ENCODE measurements around the gene DGUOK.
A peak's percentile ranks its signal among the peaks of the same experiment; 100 is the strongest.

The DGUOK gene

GRCh38 chr2:73979686-73980085, 53.0 kb downstream of the DGUOK start:
- peak in 1 of 2 experiments; percentile 46 for DNase-seq (ENCODE audit: low read depth in 2 of 2)

- no peak for DNase-seq (ENCODE audit: low read depth in 2 of 2)
Measured at GRCh38 chr2:73980566-73980965, 53.9 kb downstream of the DGUOK start.

- DNase-seq (ENCODE audit: low read depth in 2 of 2), result no peak
Measured at GRCh38 chr2:73981081-73982001, 54.7 kb downstream of the DGUOK start.

GRCh38 chr2:73982140-73982617, 55.5 kb downstream of the DGUOK start:
- DNase-seq (ENCODE audit: low read depth in 2 of 2), result no peak

GRCh38 chr2:73983322-73984202, 56.9 kb downstream of the DGUOK start:
- DNase-seq (ENCODE audit: low read depth in 2 of 2), result no peak

- no peak for DNase-seq (ENCODE audit: low read depth in 2 of 2)
Measured at GRCh38 chr2:73984203-73984921, 57.7 kb downstream of the DGUOK start, which contains the start of gene TET3. TET3 (plus strand) TSS chr2:73984910; CDS start chr2:73986404, 1,494 bp downstream.

GRCh38 chr2:73984922-73985307, 58.2 kb downstream of the DGUOK start:
- DNase-seq (ENCODE audit: low read depth in 2 of 2), result no peak

- DNase-seq (ENCODE audit: low read depth in 2 of 2), result no peak
Measured at GRCh38 chr2:73985308-73986084, 58.8 kb downstream of the DGUOK start.

GRCh38 chr2:73986085-73986681, 59.5 kb downstream of the DGUOK start:
- no peak for DNase-seq (ENCODE audit: low read depth in 2 of 2)

- no peak for DNase-seq (ENCODE audit: low read depth in 2 of 2)
Measured at GRCh38 chr2:73987109-73987947, 60.6 kb downstream of the DGUOK start.

- no peak for DNase-seq (ENCODE audit: low read depth in 2 of 2)
Measured at GRCh38 chr2:73987948-73988700, 61.4 kb downstream of the DGUOK start.

GRCh38 chr2:73989972-73990371, 63.3 kb downstream of the DGUOK start:
- no peak for DNase-seq (ENCODE audit: low read depth in 2 of 2)

GRCh38 chr2:73990531-73990930, 63.9 kb downstream of the DGUOK start:
- no peak for DNase-seq (ENCODE audit: low read depth in 2 of 2)

GRCh38 chr2:73992036-73992435, 65.4 kb downstream of the DGUOK start:
- no peak for DNase-seq (ENCODE audit: low read depth in 2 of 2)

- no peak for DNase-seq (ENCODE audit: low read depth in 2 of 2)
Measured at GRCh38 chr2:73993376-73993775, 66.7 kb downstream of the DGUOK start.

- no peak for DNase-seq (ENCODE audit: low read depth in 2 of 2)
Measured at GRCh38 chr2:73993778-73994177, 67.1 kb downstream of the DGUOK start.

GRCh38 chr2:73994178-73994831, 67.6 kb downstream of the DGUOK start:
- DNase-seq (ENCODE audit: low read depth in 2 of 2), result no peak

GRCh38 chr2:73995810-73996209, 69.1 kb downstream of the DGUOK start:
- no peak for DNase-seq (ENCODE audit: low read depth in 2 of 2)

Data from fibroblast of skin of left biceps (primary cell).